Progenitor cell of endocrine pancreas (in vitro differentiated cells): ENCODE data around the gene KLHL30. TPM values are rescaled to one million over a fixed set of nuclear protein-coding genes. Genes with fewer than 3 reads are reported as not detected.
"Not testable (repeated sequence)": the region's sequence is repeated elsewhere in the genome, so short reads cannot be mapped to it uniquely, and the experiment has no call there.

Experiments used
- DNase-seq: peaks from one replicate; pipeline ENCODE4 v3.0.0; 2021; ENCODE audit warnings: low spot score; ENCODE audit not compliant: unreplicated experiment
- H3K27ac Mint-ChIP-seq: 2 replicates; pipeline ENCODE4 v1.8.0; 2021; ENCODE audit warnings: mild to moderate bottlenecking, moderate library complexity, mixed read lengths
- H3K27me3 Mint-ChIP-seq: 2 replicates; pipeline ENCODE4 v1.8.0; 2021; ENCODE audit warnings: mixed read lengths
- H3K36me3 Mint-ChIP-seq: 2 replicates; pipeline ENCODE4 v1.8.0; 2022; ENCODE audit warnings: mixed read lengths; ENCODE audit not compliant: insufficient read depth
- H3K4me1 Mint-ChIP-seq: 2 replicates; pipeline ENCODE4 v1.8.0; 2021; ENCODE audit warnings: low read depth, mixed read lengths
- H3K4me3 Mint-ChIP-seq: 2 replicates; pipeline ENCODE4 v1.8.0; 2021; ENCODE audit warnings: low read depth, mild to moderate bottlenecking, moderate library complexity, mixed read lengths
- H3K9me3 Mint-ChIP-seq: 2 replicates; pipeline ENCODE4 v1.8.0; 2021; ENCODE audit warnings: low read depth, mixed read lengths
- total RNA-seq: library from RNA; stranded (reverse); gene quantifications from 2 replicates; pipeline ENCODE4 v1.2.1, GENCODE V29; 2021
- TF ChIP-seq, protein P1 (sequence below): fragments of 200-600 bp; sonication (generic); IDR thresholded peaks from one replicate; pipeline ENCODE4 v1.5.0; 2021; ENCODE audit warnings: antibody characterized with exemption, mild to moderate bottlenecking; ENCODE audit not compliant: unreplicated experiment

Gene KLHL30
- total RNA-seq, 1 donor from 2014 or later: 0.07 TPM

DNA sequence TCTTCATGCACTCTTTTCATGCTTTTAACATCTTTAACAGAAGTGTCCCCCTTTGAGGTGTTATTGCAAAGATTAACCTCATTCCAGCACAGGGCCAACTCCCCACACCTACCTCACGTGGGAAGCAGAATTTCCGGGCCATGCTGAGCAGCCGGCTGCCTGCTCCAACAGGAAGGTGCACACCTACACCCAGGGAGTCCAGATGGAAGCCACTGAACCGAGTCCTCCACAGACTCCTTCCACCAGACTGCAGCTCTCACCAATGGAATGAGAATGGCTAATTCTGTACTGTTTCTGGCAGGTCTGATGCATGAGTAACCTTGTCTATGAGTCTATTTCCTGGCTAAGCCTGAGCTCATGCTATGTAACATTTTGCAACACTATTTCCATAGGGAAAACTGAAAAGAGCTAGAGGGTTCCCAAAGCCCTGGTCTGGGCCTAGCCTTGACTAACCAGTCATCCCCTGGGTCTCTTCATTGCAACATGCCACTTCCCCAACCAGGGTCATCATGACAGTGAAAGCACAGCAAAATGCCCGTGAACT is 31.3 kb downstream of the KLHL30 start:
- Mint-ChIP-seq H3K36me3 (peaks cover 17% of the 10 kb centered on the region), H3K27me3 (peaks cover 12% of the 10 kb centered on the region), H3K4me3 (no peak overlapping the region), H3K9me3 (no peaks in the 10 kb centered on the region), H3K4me1 (no peaks in the 10 kb centered on the region), H3K27ac (no peak overlapping the region)
- TF ChIP-seq, protein P1, sequence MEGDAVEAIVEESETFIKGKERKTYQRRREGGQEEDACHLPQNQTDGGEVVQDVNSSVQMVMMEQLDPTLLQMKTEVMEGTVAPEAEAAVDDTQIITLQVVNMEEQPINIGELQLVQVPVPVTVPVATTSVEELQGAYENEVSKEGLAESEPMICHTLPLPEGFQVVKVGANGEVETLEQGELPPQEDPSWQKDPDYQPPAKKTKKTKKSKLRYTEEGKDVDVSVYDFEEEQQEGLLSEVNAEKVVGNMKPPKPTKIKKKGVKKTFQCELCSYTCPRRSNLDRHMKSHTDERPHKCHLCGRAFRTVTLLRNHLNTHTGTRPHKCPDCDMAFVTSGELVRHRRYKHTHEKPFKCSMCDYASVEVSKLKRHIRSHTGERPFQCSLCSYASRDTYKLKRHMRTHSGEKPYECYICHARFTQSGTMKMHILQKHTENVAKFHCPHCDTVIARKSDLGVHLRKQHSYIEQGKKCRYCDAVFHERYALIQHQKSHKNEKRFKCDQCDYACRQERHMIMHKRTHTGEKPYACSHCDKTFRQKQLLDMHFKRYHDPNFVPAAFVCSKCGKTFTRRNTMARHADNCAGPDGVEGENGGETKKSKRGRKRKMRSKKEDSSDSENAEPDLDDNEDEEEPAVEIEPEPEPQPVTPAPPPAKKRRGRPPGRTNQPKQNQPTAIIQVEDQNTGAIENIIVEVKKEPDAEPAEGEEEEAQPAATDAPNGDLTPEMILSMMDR: no peak
- DNase-seq: no peak

DNA sequence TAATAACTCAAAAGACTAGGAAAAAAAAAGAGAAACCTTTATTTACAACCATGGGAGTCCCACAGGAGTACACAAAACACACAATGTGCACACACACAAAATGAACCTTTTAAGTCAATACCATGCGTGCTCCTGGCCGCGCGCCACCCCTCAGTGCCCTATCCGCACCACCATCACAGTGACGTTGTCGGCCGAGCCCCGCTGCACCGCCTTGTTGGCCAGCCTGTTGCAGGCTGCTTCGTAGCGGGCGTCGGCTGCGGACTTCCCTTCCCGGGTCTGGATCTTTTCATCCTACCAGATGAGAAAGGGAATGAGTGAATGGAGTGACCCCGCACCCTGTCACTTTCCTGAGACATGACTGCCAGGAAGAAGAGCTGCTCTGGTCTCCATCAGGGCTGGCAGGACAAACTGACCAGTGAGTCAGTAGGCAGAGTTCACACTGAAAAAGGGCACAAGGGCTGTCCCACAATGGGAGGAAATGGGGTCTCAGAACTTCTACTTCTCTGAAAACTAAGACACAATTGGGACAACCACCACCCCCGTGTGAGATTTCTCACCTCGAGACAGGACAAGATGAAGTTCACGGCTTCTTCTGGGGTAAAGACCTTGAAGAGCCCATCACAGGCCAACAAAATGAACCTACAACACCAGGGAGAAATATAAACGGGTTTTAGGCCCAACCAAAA is 32.1 kb downstream of the KLHL30 start:
- H3K27me3 Mint-ChIP-seq: peaks cover 5% of the 10 kb centered on the region
- no peak overlapping the region for H3K27ac Mint-ChIP-seq
- TF ChIP-seq, protein P1: no peak
- no peak overlapping the region for H3K4me3 Mint-ChIP-seq
- no peaks in the 10 kb centered on the region for H3K9me3 Mint-ChIP-seq
- H3K36me3 Mint-ChIP-seq: peaks cover 12% of the 10 kb centered on the region
- no peak for DNase-seq
- no peaks in the 10 kb centered on the region for H3K4me1 Mint-ChIP-seq

DNA sequence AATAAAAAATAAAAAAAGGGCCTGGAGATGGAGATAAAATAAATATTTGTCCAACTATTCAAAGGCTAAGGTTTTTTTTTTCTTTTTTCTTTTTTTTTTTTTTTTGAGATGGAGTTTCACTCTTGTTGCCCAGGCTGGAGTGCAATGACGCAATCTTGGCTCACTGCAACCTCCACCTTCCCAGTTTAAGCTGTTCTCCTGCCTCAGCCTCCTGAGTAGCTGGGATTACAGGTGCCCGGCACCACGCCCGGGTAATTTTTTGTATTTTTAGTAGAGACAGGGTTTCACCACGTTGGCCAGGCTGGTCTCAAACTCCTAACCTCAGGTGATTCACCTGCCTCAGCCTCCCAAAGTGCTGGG is 32.6 kb downstream of the KLHL30 start:
- not testable (repeated sequence) for H3K27me3 Mint-ChIP-seq, H3K9me3 Mint-ChIP-seq, H3K4me3 Mint-ChIP-seq, H3K27ac Mint-ChIP-seq, H3K4me1 Mint-ChIP-seq, DNase-seq
- peaks cover 12% of the 10 kb centered on the region for H3K36me3 Mint-ChIP-seq

DNA sequence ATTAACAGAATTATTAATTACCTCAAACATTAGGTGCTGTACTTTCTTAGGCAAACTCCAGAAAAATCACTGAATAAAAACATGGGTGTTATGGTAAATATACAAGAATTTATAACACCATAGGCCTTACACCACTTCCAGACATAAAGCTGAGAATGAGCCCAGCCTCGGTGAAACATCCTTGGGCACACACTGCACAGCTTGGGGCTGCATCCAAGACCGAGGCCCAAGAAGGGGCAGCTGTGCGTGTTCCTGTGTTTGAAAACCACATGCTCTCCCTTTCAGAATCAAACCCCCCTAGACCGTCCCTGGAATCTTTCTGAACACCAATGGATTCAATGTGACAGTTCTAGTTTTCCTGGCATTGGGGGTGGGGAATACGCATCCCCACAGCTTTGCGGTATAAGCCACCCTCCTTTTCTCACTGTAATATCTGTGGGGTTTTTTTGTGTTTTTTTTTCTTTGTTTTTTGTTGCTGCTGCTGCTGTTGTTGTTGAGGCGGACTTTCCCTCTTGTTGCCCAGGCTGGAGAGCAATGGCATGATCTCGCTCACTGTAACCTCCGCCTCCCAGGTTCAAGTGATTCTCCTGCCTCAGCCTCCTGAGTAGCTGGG is 33.2 kb downstream of the KLHL30 start:
- Mint-ChIP-seq H3K27me3 (no peaks in the 10 kb centered on the region), H3K4me3 (no peak overlapping the region), H3K36me3 (peaks cover 13% of the 10 kb centered on the region), H3K4me1 (no peaks in the 10 kb centered on the region), H3K9me3 (no peaks in the 10 kb centered on the region), H3K27ac (no peak overlapping the region)
- no peak for DNase-seq
- TF ChIP-seq, protein P1: no peak

DNA sequence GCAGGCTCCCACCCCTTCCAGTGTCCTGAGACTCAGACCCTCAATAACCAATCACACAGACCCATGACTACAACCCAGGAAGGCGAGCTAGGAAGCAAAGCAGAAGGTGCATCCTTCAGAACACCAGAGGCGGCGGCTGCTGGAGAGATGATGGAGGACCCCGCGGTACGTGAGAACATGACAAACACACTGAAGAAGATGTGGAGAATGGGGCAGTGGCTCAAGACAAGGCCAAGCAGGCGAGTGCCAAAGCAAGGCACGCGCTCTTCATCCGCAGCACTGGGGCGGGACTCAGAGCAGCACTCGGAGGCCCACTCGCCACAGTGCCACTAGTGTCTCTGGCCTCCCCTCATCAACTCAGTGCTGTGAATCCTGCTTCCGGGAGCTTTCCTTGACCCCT is 34.0 kb downstream of the KLHL30 start:
- TF ChIP-seq, protein P1: no peak

DNA sequence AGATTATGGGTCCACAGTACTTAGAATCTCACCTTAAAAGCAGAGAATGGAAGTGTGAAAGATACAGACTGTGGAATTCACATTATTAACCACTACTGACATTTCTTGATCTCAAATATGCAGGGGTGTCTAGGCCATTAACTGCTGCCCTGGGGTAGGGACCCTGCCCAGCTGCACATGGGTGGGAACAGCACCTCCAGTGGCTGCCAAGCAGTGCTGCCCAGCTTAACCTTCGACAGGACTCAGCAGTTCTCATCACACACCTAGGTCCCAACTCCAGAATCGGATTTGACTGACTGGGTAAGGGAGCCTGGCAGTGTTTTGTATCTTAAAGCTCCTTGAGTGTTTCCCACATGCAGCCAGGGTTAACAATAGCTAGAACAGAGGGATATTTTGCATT is 35.2 kb downstream of the KLHL30 start:
- Mint-ChIP-seq H3K36me3 (peaks cover 18% of the 10 kb centered on the region), H3K4me1 (no peaks in the 10 kb centered on the region), H3K4me3 (no peak overlapping the region), H3K9me3 (no peaks in the 10 kb centered on the region), H3K27me3 (no peaks in the 10 kb centered on the region), H3K27ac (no peak overlapping the region)
- TF ChIP-seq, protein P1: peak; percentile 38
- DNase-seq: no peak

More for the DNA sequence above, 34.0 kb downstream of the KLHL30 start:
- Mint-ChIP-seq H3K9me3 (no peaks in the 10 kb centered on the region), H3K4me3 (no peak overlapping the region), H3K4me1 (no peaks in the 10 kb centered on the region), H3K27ac (no peak overlapping the region), H3K27me3 (no peaks in the 10 kb centered on the region), H3K36me3 (peaks cover 18% of the 10 kb centered on the region)
- DNase-seq: no peak
